Activated naive CD8-positive, alpha-beta T cell treated with anti-CD3 and anti-CD28 coated beads, Interleukin-2, amount 50 U/mL, for 16 hours (primary cell): ENCODE measurements around the gene SLC49A3.
"Not testable (repeated sequence)": the region's sequence is repeated elsewhere in the genome, so short reads cannot be mapped to it uniquely, and the experiment has no call there.

Experiments used
- DNase-seq: peaks from one replicate; pipeline ENCODE4 v3.0.0-alpha.2; 2020; ENCODE audit warnings: low read depth, low spot score

SLC49A3 gene

GRCh38 chr4:681736-682451, 7.1 kb downstream of the SLC49A3 start:
- no peak for DNase-seq

- DNase-seq: no peak
Observed at GRCh38 chr4:680928-681645, 7.9 kb downstream of the SLC49A3 start.

DNA sequence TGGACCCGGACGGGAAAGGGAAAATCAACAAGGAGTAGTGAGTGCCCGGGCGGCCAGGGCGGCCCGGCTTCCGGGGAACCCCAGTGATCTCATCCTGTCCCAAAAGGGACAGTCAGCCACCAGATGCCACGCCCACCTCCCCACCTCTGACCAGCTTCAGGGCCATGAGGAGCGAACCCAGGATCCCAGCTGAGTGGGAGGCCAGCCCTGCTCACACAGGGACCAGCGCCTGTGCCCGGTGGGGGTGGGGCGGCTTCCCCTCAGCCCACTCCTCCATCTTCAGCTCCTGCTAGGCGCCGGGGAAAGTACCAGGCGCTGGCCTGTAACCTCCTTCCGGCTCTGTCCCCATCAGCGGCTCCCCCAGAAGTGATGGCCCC, 8.4 kb downstream of the SLC49A3 start:
- DNase-seq: no peak

- no peak for DNase-seq
Observed at GRCh38 chr4:680091-680490, 8.9 kb downstream of the SLC49A3 start.

- no peak for DNase-seq
Observed at GRCh38 chr4:679629-680028, 9.3 kb downstream of the SLC49A3 start.

GRCh38 chr4:679104-679481, 9.9 kb downstream of the SLC49A3 start:
- no peak for DNase-seq

DNA sequence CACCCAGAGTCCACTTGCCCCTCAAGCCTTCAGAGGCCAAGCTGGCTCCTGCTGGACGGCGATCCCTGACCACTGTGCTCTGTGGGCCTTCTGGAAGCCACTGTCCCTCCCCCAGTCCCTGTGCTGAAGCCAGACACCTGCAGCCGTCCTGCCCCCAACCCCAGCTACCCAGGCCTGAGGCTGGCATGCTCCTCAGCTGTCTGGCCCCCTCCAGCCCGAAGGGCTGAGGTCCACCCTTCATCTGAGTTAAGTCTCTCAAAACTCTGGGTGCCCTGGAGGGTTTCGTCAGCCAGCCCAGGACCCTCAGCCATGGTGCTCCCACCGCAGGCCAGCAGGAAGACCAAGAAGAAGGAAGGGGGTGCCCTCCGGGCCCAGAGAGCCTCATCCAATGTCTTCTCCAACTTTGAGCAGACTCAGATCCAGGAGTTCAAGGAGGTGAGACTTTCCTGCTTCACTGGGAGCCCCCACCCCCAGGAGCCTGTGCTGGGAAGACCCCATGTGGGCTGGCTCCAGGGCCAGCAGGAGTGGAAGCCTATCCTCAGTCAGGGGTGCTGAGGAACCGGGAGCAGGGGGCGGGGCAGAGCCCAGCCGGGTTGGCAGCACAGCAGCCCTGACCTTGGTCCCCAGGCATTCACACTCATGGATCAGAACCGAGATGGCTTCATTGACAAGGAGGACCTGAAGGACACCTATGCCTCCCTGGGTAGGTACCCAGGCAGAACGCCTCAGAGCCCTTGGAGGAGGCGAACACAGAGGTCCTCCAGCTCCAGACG, 10.4 kb downstream of the SLC49A3 start:
- DNase-seq: no peak

- no peak for DNase-seq
Observed at GRCh38 chr4:677431-678293, 11.3 kb downstream of the SLC49A3 start.

GRCh38 chr4:676871-677235, 12.1 kb downstream of the SLC49A3 start:
- DNase-seq: no peak

DNA sequence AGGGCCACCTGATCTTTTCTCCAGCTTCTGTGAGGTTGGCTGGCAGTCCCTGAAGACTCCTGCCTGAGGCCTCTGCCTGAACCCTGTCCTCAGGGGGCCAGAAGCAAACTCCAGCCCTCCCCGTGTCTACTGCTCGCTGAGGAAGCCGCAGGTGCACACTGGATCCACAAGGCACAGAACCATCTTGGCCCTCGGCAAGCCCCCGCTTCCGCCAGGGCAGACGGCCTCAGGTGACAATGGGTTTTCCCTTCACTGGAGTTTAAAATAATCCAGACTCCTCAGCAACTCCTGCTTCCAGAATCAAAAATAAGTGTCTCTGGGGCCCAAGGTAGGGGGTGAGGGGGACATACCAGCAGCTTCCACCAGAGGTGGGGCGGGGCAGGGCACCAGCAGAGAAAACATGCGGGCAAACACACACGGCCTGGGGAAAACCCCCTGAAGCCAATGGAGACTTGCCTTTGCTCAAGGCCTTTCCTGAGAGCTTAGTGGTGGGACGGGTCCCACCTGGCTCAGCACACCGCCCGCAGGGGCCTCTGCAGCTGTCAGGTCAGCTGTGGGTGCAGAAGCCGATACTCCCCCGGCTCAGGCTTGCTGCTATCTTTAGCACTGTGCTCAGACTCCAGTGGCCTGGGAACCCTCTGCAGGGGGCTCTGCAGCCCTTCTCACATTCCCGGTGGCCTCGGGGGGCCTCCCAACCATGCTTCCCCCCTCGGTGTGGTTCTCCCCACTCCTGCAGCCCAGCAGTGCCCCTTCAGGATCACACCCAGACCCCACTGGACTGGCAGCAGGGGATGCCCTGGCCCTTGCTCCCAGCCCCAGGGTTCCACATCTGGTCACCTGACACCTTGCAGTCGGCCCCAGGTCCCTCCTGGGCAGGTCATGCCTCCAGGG, 12.7 kb downstream of the SLC49A3 start:
- DNase-seq: no peak

DNA sequence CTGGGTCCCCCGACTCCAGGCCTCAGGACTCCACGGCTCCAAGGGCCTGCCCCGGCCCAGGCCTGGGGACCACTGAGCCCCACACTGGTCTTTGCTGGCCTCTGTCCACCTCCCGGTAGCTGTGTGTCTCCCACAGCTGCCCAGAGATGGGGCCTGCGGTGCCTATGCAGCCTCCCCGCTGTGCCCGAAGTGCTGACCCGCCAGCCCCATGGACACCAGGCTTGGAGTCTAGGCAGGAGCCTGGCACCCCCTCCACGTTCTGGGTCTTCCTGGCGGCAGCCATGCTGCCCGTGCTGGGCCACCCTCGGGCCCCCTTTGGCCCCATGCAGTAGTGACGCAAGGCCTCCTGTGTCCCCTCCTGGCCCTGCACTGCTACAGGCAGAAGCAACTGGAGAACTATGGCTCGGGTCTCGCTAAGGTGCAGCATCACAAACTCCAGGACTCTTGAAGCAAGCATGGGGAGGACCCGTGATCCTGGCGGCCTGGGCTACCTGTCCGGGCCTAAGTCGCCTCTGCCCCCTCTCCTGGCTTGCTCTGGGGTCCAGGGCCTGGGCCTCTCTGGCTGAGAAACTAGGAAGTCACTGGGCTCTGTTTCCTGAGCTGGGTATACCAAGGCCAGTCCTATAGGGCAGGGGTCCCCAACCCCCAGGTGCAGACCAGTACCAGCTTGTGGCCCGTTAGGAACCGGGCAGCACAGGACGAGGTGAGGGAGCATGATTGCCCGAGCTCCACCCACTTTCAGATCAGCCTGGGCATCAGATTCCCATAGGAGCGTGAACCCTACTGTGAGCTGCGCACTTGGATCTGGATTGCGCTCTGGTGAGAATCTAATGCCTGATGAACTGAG, 13.7 kb downstream of the SLC49A3 start:
- no peak for DNase-seq

- peak; percentile 93 for DNase-seq
Observed at GRCh38 chr4:674172-675035, 14.5 kb downstream of the SLC49A3 start, which contains the start of the genes ATP5ME and MYL5. ATP5ME (minus strand) TSS chr4:674276; CDS start chr4:674247, 29 bp downstream. MYL5 (plus strand) TSS chr4:674542; CDS start chr4:678027, 3,485 bp downstream.

- DNase-seq: no peak
Observed at GRCh38 chr4:673349-674091, 15.4 kb downstream of the SLC49A3 start.

DNA sequence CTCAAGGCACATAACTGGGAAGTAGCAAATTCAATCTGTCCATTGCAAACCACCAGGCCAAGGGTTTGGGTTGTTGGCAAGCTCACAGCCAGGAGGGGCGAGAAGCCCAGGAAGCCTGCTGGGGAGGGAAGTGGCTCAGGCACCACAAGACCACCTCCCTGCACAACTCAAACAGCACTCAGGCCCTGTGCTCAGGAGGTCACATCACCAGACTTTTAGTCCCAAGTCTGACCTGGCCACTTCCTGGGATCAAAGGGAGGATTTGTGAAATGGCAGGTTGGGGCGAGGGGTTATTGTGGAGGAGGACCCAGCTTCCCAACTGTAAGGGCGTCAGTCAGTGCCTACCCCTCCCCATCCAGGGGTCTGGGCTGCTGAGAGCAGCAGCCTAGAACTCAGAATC, 17.2 kb downstream of the SLC49A3 start:
- DNase-seq: no peak

- DNase-seq: not testable (repeated sequence)
Observed at GRCh38 chr4:669806-670559, 19.0 kb downstream of the SLC49A3 start.

DNA sequence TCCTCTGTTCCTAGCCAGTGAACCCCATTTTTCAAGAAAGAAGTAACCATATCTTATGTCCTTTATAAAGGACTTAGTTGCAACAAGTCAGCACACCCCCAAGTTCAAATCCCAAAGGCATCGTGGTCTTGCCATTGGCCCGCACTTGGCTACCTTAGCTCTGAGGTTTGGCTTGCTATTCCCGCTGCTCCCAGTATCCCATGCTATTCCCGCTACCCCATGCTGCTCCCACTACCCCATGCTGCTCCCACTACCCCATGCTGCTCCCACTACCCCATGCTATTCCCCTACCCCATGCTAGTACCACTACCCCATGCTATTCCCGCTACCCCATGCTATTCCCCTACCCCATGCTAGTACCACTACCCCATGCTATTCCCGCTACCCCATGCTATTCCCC, 20.7 kb downstream of the SLC49A3 start:
- not testable (repeated sequence) for DNase-seq

DNA sequence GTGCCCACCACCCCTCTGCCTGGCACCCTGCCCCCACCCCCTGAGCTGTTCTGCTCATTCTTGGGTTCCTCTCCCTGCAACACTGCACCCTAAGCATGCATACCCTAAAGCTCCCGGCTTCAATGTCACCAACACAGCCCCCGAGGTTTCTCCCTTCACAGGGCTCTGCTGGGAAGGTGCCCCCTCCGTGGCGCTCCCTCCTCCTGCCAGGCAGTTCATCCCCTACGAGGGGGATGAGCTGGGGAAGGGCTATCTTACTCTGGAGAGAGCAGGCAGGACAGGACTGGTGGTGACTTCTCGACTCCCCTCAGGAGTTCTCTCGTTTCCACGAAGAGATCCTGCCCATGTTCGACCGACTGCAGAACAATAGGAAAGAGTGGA, 21.4 kb downstream of the SLC49A3 start:
- no peak for DNase-seq
